Testis (tissue), 2 donors: ENCODE results near the gene NTM.

ENCODE experiments used
- POLR2A ChIP-seq: fragments of 450-650 bp; IDR thresholded peaks from one replicate; pipeline ENCODE4 v1.6.1; 2017; ENCODE audit warnings: antibody characterized with exemption, mild to moderate bottlenecking, moderate library complexity
- TF ChIP-seq, protein P1 (sequence below), 3 experiments: fragments of 450-650 bp in 2 of 3; fragments of 200-600 bp in 1 of 3; sonication (generic) in 1 of 3; IDR thresholded peaks; one replicate each; pipeline ENCODE4 v1.5.1; 2016 to 2019; ENCODE audit warnings: antibody characterized with exemption in 3 of 3, mild to moderate bottlenecking in 2 of 3, moderate library complexity in 1 of 3

GRCh38 chr11:131476266-131476665, 105.9 kb downstream of the NTM start:
- TF ChIP-seq, protein P1, sequence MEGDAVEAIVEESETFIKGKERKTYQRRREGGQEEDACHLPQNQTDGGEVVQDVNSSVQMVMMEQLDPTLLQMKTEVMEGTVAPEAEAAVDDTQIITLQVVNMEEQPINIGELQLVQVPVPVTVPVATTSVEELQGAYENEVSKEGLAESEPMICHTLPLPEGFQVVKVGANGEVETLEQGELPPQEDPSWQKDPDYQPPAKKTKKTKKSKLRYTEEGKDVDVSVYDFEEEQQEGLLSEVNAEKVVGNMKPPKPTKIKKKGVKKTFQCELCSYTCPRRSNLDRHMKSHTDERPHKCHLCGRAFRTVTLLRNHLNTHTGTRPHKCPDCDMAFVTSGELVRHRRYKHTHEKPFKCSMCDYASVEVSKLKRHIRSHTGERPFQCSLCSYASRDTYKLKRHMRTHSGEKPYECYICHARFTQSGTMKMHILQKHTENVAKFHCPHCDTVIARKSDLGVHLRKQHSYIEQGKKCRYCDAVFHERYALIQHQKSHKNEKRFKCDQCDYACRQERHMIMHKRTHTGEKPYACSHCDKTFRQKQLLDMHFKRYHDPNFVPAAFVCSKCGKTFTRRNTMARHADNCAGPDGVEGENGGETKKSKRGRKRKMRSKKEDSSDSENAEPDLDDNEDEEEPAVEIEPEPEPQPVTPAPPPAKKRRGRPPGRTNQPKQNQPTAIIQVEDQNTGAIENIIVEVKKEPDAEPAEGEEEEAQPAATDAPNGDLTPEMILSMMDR (IDR thresholded peaks at IDR 0.05), result no peak
- TF ChIP-seq POLR2A, result no peak
